Suprapubic skin (tissue), 4 donors: ENCODE data around the gene FRAT2. TPM values are rescaled to one million over a fixed set of nuclear protein-coding genes. Genes with fewer than 3 reads are reported as not detected.
"Not testable (repeated sequence)": the region's sequence is repeated elsewhere in the genome, so short reads cannot be mapped to it uniquely, and the experiment has no call there.

Experiments
- DNase-seq, 2 donors: peaks; one replicate each; pipeline ENCODE4 v3.0.0-alpha.2; 2019; ENCODE audit warnings: low spot score in 2 of 2
- H3K27ac ChIP-seq: fragments of 200-600 bp; sonication (generic); one replicate; pipeline ENCODE4 v1.5.1; 2019
- H3K27me3 ChIP-seq: fragments of 200-600 bp; sonication (generic); one replicate; pipeline ENCODE4 v1.5.1; 2019
- H3K36me3 ChIP-seq: fragments of 200-600 bp; sonication (generic); one replicate; pipeline ENCODE4 v1.5.1; 2019
- H3K4me1 ChIP-seq: fragments of 200-600 bp; sonication (generic); one replicate; pipeline ENCODE4 v1.5.1; 2019
- H3K4me3 ChIP-seq: fragments of 200-600 bp; sonication (generic); one replicate; pipeline ENCODE4 v1.5.1; 2019; ENCODE audit warnings: mild to moderate bottlenecking
- H3K9me3 ChIP-seq: fragments of 200-600 bp; sonication (generic); one replicate; pipeline ENCODE4 v1.5.1; 2019
- EP300 ChIP-seq: sonication (generic); formaldehyde crosslinking; IDR thresholded peaks from one replicate; pipeline ENCODE4 v1.6.1; 2017; ENCODE audit warnings: antibody characterized with exemption
- POLR2A ChIP-seq, 2 donors: fragments of 450-650 bp; IDR thresholded peaks; one replicate each; pipeline ENCODE4 v1.6.1; 2017; ENCODE audit warnings: antibody characterized with exemption in 2 of 2, mild to moderate bottlenecking in 2 of 2, moderate library complexity in 2 of 2
- POLR2AphosphoS5 ChIP-seq, 3 donors: sonication (generic); formaldehyde crosslinking; IDR thresholded peaks; one replicate each; pipeline ENCODE4 v1.6.1; 2017; ENCODE audit warnings: antibody characterized with exemption in 3 of 3
- WGBS: methylation state at CpG from one replicate; pipeline ENCODE4 v1.1.5; 2018; 5-methylcytosine and 5-hydroxymethylcytosine counted together
- total RNA-seq, 4 donors: library from RNA; depleted of rRNA; stranded (reverse); fragments of >200 nt; gene quantifications; one replicate each; pipeline ENCODE4 v1.1.0, GENCODE V29; 2016
- TF ChIP-seq, protein P1 (sequence below), 2 donors: fragments of 200-600 bp in 1 of 2; fragments of 450-650 bp in 1 of 2; sonication (generic) in 1 of 2; IDR thresholded peaks; one replicate each; pipeline ENCODE4 v1.5.1; 2016 to 2019; ENCODE audit warnings: antibody characterized with exemption in 2 of 2, mild to moderate bottlenecking in 1 of 2, moderate library complexity in 1 of 2

FRAT2 gene
- total RNA-seq, 4 donors from 2014 or later, result 30.9 to 58.0 (median 38.4) TPM

- no peaks in the 10 kb centered on the region for H3K4me1 ChIP-seq
- H3K4me3 ChIP-seq, result no peak overlapping the region
- DNase-seq, result no peak
- no peaks in the 10 kb centered on the region for H3K36me3 ChIP-seq
- TF ChIP-seq POLR2AphosphoS5 (IDR thresholded peaks at IDR 0.05), result no peak
- no peak for TF ChIP-seq POLR2A (IDR thresholded peaks at IDR 0.05)
- TF ChIP-seq EP300, result no peak
- TF ChIP-seq, protein P1, sequence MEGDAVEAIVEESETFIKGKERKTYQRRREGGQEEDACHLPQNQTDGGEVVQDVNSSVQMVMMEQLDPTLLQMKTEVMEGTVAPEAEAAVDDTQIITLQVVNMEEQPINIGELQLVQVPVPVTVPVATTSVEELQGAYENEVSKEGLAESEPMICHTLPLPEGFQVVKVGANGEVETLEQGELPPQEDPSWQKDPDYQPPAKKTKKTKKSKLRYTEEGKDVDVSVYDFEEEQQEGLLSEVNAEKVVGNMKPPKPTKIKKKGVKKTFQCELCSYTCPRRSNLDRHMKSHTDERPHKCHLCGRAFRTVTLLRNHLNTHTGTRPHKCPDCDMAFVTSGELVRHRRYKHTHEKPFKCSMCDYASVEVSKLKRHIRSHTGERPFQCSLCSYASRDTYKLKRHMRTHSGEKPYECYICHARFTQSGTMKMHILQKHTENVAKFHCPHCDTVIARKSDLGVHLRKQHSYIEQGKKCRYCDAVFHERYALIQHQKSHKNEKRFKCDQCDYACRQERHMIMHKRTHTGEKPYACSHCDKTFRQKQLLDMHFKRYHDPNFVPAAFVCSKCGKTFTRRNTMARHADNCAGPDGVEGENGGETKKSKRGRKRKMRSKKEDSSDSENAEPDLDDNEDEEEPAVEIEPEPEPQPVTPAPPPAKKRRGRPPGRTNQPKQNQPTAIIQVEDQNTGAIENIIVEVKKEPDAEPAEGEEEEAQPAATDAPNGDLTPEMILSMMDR (IDR thresholded peaks at IDR 0.05), result no peak
- no peaks in the 10 kb centered on the region for H3K27me3 ChIP-seq
- no peak overlapping the region for H3K27ac ChIP-seq
- 80% methylated on average over 8 of the region's 8 CpGs for WGBS
- H3K9me3 ChIP-seq, result no peaks in the 10 kb centered on the region
These were observed 36.8 kb downstream of the FRAT2 start for GRCh38 chr10:97297556-97298222.

DNA sequence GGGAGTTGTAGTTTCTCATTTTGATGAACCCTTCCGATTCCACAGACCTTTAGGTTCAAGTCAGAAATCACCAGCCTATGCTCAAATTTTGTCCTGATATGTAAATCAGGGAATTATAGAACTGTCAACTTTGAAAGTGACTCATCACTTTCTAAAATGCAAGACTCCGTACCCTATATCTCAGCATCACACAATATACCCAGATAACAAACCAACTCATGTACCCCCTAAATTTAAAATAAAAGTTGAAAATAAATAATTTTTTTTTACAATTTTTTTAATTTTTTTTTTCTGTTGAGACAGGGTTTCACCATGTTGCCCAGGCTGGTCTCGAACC is 41.7 kb downstream of the FRAT2 start:
- H3K27me3 ChIP-seq, result no peaks in the 10 kb centered on the region
- H3K36me3 ChIP-seq, result no peaks in the 10 kb centered on the region
- no peak for DNase-seq
- TF ChIP-seq POLR2AphosphoS5 (IDR thresholded peaks at IDR 0.05), result no peak
- TF ChIP-seq POLR2A (IDR thresholded peaks at IDR 0.05), result no peak
- no peak for TF ChIP-seq EP300
- TF ChIP-seq, protein P1 (IDR thresholded peaks at IDR 0.05), result no peak
- no peaks in the 10 kb centered on the region for H3K9me3 ChIP-seq
- H3K4me1 ChIP-seq, result peaks cover 7% of the 10 kb centered on the region
- H3K4me3 ChIP-seq, result peak overlapping the region; percentile 97
- WGBS, result 55% methylated on average over 3 of the region's 3 CpGs
- H3K27ac ChIP-seq, result no peak overlapping the region

DNA sequence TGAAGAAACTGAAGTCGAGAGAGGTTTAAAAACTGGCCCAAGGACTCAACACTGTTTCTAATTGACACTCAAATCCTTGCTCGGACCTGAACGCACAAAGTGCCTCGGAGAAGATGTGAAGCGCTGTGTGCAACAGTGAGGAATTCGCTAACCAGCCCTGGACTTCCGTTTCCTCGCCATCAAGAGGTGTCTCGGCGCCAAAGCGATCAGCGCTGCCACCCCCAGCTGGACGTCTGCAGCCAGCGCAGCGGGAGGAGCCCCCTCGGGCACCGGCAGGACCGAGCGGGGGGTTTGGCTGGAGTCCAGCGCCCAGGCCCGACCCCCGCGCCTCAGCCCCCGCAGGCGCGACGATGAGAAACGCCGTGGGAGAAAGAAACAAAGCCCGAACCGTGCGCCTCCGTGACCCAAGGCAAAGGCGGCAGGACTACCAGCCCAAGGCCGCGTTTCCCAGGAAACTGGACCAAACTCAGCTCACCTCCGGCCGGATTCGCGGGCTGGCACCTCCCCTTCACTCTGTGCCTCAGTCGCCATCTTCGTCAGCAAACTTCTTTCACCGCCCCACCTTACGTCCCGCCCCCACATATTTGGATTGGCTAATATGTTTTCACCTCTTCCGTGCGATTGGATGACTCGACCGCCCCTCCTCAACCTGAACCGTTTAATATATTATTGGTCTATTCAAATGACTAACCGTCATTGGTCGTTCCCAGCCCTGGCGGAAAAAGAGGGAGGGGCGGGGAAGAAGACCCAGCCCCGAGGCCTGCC is 42.2 kb downstream of the FRAT2 start, which contains the start of gene ARHGAP19:
ARHGAP19 (minus strand) TSS at position 541 of the 765 bp plus-strand sequence; CDS start at position 531, 10 bp downstream.
- peak; percentile 98 for DNase-seq
- Histone ChIP-seq H3K36me3 (peaks cover 4% of the 10 kb centered on the region), H3K27me3 (no peaks in the 10 kb centered on the region), H3K4me1 (peaks cover 7% of the 10 kb centered on the region), H3K9me3 (no peaks in the 10 kb centered on the region), H3K27ac (peak within 1 kb of the TSS; percentile 93), H3K4me3 (peak within 1 kb of the TSS; percentile 97)
- WGBS, result under 1% methylated on average over 35 of the region's 55 CpGs
- TF ChIP-seq EP300, result no peak

GRCh38 chr10:97291357-97292096 is 43.0 kb downstream of the FRAT2 start:
- WGBS, result 54% methylated on average over 25 of the region's 25 CpGs
- H3K9me3 ChIP-seq, result no peaks in the 10 kb centered on the region
- DNase-seq, result peak in 1 of 2 donors; percentile 55

GRCh38 chr10:97290576-97291356 is 43.8 kb downstream of the FRAT2 start:
- H3K4me3 ChIP-seq, H3K9me3 ChIP-seq, H3K27me3 ChIP-seq, H3K4me1 ChIP-seq, H3K27ac ChIP-seq, H3K36me3 ChIP-seq: not testable (repeated sequence)
- WGBS, result 84% methylated on average over 14 of the region's 17 CpGs
- peak in 1 of 2 donors; percentile 69 for DNase-seq

More at GRCh38 chr10:97291357-97292096, 43.0 kb downstream of the FRAT2 start:
- TF ChIP-seq, protein P1 (IDR thresholded peaks at IDR 0.05), result no peak
- TF ChIP-seq POLR2A (IDR thresholded peaks at IDR 0.05) (no peak), EP300 (no peak), POLR2AphosphoS5 (IDR thresholded peaks at IDR 0.05) (no peak)
- Histone ChIP-seq H3K4me3 (peak overlapping the region; percentile 97), H3K4me1 (peaks cover 7% of the 10 kb centered on the region), H3K27me3 (no peaks in the 10 kb centered on the region), H3K27ac (peak overlapping the region; percentile 93), H3K36me3 (peaks cover 9% of the 10 kb centered on the region)

- not testable (repeated sequence) for H3K4me3 ChIP-seq, H3K9me3 ChIP-seq, H3K27me3 ChIP-seq, H3K4me1 ChIP-seq, H3K36me3 ChIP-seq, H3K27ac ChIP-seq
- DNase-seq, result peak in 1 of 2 donors; percentile 28
- 92% methylated on average over 13 of the region's 13 CpGs for WGBS
These were observed 44.5 kb downstream of the FRAT2 start for GRCh38 chr10:97290076-97290475.
